Upper lobe of left lung (tissue), 4 donors: ENCODE measurements around the gene ZNF431.

Source experiments
- EP300 ChIP-seq, 4 donors: sonication (generic); formaldehyde crosslinking; IDR thresholded peaks; one replicate each; pipeline ENCODE4 v1.5.1; 2017; ENCODE audit warnings: antibody characterized with exemption in 4 of 4, control low read depth in 2 of 4
- POLR2A ChIP-seq, 4 donors: fragments of 450-650 bp; IDR thresholded peaks; one replicate each; pipeline ENCODE4 v1.5.1; 2016 to 2017; ENCODE audit warnings: antibody characterized with exemption in 4 of 4, mild to moderate bottlenecking in 2 of 4
- POLR2AphosphoS5 ChIP-seq, 2 donors: sonication (generic); formaldehyde crosslinking; IDR thresholded peaks; one replicate each; pipeline ENCODE4 v1.5.1; 2017; ENCODE audit warnings: antibody characterized with exemption in 2 of 2
- TF ChIP-seq, protein P1 (sequence below), 6 experiments: fragments of 450-650 bp in 4 of 6; fragments of 200-600 bp in 2 of 6; sonication (generic) in 2 of 6; IDR thresholded peaks; one replicate each; pipeline ENCODE4 v1.5.1; 2016 to 2019; ENCODE audit warnings: antibody characterized with exemption in 6 of 6

GRCh38 chr19:21110183-21110582 lies 31.7 kb upstream of the ZNF431 start:
- TF ChIP-seq, protein P1, sequence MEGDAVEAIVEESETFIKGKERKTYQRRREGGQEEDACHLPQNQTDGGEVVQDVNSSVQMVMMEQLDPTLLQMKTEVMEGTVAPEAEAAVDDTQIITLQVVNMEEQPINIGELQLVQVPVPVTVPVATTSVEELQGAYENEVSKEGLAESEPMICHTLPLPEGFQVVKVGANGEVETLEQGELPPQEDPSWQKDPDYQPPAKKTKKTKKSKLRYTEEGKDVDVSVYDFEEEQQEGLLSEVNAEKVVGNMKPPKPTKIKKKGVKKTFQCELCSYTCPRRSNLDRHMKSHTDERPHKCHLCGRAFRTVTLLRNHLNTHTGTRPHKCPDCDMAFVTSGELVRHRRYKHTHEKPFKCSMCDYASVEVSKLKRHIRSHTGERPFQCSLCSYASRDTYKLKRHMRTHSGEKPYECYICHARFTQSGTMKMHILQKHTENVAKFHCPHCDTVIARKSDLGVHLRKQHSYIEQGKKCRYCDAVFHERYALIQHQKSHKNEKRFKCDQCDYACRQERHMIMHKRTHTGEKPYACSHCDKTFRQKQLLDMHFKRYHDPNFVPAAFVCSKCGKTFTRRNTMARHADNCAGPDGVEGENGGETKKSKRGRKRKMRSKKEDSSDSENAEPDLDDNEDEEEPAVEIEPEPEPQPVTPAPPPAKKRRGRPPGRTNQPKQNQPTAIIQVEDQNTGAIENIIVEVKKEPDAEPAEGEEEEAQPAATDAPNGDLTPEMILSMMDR (IDR thresholded peaks at IDR 0.05), result no peak
- TF ChIP-seq POLR2AphosphoS5 (IDR thresholded peaks at IDR 0.05) (no peak), EP300 (IDR thresholded peaks at IDR 0.05) (no peak), POLR2A (IDR thresholded peaks at IDR 0.05) (no peak)
